HG03520 (cell line): ENCODE results near the gene HOXA3.

ENCODE experiments used
- ATAC-seq: cut with Tn5 transposase; IDR thresholded peaks from one replicate; pipeline ENCODE4 v1.9.1; 2021; ENCODE audit warnings: mild to moderate bottlenecking, moderate library complexity; ENCODE audit not compliant: unreplicated experiment

HOXA3 gene

DNA sequence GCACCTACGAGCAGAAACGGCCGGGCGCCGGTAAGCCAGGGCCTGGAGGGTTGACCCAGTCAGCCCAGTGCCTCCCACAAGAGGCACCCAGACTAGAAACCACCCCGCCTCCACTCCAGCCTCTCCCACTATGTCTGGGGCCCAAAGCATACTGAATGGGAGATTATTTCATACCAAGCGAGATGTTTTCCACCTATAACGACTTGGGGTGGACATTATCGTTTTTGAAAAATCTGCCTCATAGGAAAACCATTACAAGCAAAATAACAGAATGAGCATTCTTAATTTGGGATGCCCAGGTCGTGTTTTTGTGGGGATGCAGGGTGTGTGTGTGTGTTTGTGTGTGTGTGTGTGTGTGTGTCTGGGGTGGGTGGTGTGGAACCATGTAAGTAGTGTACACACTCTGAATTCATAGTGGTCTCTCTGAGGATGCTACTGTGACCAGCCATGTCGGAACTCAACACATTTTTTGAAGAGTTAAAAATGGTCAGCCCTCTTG is 6.4 kb downstream of the HOXA3 start:
- ATAC-seq: no peak

DNA sequence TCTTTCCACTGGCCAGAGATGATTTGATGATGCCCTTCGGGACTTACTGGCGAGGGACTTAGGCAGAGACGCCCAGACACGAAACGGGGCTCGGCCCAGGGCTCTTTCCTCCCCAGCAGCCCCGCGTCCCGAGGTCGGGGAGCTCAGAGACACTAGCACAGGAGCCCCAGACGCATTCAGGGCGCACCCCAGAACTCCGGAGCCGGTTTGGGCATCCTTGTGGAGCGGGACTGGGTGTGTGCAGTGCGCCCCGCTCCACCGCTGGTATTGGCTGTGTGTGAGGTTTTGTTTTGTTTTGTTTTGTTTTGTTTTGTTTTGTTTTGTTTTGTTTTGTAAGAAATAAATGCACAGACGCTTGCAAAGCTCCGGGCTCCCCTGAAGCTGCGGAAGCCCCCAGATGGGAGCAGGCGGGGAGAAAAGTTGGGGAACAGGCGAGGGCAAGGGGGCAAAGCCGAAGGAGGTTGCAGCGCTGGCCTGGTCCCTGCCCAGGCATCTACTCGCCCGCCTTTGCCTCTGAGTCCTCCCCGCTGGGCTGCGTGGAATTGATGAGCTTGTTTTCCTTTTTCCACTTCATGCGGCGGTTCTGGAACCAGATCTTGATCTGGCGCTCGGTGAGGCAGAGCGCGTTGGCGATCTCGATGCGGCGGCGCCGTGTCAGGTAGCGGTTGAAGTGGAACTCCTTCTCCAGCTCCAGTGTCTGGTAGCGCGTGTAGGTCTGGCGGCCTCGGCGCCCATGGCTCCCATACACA is 7.0 kb downstream of the HOXA3 start:
- no peak for ATAC-seq

DNA sequence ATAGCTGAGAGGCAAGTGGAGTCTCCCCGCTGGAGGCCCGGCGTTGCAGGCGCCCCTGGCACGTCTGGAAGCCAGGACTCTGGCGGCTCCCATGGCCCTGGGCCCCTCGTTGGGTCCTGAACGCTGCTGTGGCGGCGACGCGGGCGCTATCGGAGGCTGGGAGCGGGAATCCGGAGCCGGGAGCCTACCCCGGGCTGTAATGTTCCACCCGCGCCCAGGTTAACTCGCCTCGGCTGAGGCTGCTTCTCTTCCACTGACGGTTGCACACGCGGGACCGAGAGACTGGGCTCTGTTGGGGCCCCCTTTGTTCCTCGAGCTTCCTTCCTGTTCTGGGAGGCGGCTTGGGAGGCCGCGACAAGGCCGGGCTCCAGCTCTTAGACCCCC is 7.6 kb downstream of the HOXA3 start:
- ATAC-seq: no peak

DNA sequence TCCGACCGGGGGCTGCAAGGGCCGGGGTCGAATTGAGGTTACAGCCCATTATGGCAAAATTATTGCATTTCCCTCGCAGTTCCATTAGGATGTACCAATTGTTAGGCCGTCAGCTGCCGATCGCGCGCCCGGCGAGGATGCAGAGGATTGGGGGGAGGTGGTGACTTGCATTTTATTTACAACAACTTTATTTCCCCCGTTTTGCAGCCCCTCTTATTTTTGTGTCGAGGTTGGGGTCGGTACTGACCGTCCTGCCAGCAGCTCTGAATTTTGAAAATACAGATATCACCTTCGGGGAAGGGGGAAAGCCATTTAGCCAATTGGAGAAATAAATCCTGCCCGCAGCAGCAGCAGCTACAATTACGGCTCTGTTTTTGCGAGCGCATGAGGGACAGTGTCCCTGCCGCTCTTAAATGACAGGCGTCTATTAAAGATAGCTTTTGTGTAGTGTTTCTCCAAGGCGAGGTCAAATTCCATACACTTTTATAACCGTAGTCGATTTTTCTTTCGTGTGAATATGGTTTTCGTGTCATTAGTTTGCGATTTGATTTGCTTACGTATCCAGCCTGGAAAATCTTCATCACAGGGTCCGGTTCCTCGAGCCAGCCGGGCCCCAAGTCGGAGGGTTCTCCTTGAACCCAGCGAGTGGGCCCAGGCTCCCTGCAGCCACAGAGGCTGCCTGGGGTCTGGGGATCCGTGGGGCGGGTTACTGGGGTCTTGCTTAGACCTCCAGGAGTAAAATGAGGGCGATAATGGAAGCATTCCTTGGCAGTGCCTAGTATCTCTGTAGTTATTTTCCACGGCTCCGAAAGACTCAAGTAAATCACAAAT is 8.2 kb downstream of the HOXA3 start:
- ATAC-seq: no peak

DNA sequence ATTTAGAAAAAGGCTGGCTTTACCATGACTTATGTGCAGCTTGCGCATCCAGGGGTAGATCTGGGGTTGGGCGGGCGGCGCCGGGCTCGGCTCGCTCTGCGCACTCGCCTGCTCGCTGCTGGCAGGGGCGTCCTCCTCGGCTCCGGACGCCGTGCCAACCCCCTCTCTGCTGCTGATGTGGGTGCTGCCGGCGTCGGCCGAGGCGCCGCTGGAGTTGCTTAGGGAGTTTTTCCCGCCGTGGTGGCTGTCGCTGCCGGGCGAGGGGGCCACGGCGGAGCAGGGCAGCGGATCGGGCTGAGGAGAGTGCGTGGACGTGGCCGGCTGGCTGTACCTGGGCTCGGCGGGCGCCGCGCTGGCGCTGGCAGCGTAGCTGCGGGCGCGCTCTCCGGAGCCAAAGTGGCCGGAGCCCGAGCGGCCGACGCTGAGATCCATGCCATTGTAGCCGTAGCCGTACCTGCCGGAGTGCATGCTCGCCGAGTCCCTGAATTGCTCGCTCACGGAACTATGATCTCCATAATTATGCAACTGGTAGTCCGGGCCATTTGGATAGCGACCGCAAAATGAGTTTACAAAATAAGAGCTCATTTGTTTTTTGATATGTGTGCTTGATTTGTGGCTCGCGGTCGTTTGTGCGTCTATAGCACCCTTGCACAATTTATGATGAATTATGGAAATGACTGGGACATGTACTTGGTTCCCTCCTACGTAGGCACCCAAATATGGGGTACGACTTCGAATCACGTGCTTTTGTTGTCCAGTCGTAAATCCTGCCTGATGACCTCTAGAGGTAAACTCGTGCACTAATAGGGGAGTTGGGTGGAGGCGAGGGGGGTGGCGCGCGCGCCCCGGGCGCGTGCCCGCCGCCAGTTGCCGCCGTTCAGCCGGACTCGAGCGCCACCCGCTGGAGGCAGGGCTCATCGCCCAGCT is 9.1 kb downstream of the HOXA3 start, which contains the start of gene HOXA5:
Gene HOXA5, minus strand, starts transcription at position 659 of the 927 bp plus-strand sequence. Its CDS starts 74 bp downstream, at position 585.
- no peak for ATAC-seq

DNA sequence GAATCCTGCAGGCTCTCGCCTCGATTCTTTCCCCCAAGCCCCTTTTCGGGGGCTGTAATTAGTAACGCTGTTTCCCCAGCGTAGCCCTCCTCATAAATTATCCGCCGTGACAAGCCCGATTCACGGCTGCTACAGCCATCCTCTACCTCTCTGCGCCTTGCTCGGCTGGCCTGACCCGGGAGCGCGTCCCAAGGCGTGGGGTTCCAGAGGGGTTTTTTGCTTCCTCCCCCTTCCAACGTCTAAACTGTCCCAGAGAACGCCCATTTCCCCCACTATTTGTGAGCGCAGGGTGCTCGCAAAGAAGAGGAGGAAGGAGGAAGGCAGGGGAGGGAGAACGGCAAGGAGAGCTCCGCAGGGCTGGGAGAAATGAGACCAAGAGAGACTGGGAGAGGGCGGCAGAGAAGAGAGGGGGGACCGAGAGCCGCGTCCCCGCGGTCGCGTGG is 9.8 kb downstream of the HOXA3 start:
- ATAC-seq: no peak

DNA sequence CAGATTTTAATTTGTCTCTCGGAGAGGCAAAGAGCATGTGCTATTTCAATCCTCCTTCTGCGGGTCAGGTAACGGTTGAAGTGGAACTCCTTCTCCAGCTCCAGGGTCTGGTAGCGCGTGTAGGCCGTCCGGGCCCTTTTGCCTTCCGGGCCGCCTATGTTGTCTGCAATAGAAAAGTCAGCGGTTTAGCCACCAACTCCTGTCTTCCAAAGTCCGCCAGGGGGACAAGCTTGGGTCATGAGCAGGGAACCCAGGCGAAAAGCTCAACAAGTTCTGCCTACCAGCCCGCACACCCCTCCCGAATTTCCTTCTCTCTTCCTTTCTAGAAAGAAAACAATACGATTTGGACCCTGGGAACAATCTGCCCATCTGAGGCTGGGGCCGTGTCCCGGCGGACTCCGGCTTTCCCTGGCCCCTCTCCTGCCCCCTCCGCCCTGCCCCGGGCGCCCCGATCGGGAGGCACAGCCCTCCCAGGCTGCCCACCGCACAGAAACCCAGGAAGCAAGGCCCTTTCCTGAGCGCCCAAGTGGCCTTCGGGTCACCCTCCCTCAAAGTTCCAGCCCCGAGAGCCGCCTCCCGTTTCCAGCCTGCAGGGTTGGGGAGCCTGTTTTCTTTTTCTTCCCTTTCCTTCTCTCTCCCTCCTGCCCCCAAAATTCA is 10.3 kb downstream of the HOXA3 start:
- ATAC-seq: no peak

DNA sequence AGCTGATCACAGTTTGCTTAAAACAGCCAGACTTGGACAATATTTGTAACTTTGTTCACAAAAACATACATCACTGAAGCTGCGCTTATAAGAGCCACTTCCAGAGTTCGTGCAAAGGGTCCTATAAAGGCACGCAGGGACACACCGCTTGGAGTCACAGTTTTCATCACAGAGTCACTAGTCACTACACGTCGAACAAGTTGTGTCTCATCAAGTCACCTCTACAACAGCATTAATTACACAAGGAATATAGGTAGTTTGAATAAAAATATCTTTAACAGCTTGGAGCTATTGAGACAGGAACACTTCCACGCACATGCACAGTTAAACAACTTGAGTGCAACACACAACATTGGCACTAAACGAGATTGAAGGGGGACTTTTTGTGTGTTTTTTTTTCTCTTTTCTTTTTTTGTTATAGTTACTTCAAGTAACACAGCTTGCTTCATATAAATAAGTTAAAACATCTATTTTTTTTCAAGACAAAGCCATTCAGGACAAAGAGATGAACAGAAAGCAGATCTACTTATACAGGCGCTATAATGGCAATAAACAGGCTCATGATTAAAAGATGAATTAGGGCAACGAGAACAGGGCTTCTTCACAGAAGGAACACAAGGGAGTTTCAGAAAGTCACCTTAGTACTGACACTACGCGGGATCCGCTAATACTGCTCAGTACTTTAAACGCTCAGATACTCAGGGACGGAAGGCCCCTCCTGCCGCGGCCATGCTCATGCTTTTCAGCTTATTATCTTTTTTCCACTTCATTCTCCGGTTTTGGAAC is 11.1 kb downstream of the HOXA3 start:
- ATAC-seq: no peak

DNA sequence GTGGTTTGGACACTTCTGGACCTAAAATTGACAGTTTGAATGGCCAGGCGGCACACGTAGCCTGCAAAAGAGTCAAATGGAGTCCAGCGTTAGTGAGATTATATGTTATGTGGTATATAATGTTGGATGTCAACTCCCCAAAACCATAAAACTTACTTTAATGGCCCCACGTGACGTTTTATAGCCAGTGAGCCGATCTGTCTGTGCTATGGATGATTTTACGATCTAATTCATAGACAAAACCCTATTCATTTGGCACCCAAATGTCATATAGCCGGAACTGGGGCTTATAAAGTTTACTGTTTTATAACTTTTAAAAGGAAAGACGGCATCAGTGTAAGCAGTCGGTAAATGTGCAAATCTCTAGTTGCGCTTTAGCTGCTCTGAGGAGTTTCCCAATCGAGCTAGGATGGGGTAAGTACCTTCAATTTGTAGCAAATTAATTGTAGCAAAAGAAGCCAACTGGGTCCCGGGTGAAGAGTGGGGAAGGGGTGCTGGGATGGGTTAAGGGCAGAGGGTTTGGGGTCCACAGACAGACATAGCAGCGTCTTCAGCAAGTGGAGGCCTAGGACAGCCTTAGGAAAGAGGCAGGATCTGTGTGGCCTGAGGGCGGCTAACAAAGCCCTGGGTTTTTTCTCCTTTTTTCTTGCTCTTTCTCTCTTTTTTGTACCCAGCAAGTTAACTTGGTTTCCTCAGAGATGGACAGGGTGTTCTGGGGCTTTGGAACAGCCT is 12.1 kb downstream of the HOXA3 start:
- no peak for ATAC-seq

DNA sequence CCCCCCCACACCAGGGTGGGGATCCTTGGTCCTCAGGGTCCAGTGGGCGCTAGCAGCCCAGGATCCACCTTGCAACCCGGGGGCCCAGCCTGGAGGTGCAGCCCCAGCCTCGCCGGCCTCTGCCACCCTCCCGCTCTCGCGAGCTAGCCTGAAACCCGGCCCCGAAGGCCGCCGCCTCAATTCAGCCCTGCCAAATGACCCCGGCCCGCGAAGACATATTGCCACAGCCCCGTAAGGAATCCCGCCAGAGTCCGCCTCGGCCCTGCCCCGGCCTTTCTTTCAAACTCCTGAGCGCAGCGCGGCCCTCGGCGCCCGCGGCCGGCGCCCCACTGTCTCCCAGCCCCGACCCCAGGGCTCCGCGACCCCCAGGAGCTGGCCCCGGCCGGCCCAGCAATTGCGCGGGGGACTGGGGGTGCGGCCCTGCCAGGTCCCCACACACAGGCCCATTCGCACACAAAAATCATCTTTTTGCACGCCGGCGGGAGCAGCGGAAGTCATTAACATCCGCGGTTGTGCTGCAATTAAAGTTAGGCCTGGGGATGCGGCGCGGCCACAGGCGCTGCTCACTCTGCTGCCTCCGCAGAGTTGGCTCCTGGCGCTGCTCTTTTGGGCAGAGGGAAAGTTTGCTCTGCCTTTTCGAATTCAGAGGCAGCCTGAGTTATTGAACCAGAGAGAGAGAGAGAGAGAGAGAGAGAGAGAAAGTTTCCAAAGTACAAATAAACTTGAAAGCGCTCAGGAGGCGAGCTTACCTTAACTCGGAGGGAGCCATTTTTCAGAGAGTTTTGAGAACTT is 12.9 kb downstream of the HOXA3 start:
- ATAC-seq: no peak

DNA sequence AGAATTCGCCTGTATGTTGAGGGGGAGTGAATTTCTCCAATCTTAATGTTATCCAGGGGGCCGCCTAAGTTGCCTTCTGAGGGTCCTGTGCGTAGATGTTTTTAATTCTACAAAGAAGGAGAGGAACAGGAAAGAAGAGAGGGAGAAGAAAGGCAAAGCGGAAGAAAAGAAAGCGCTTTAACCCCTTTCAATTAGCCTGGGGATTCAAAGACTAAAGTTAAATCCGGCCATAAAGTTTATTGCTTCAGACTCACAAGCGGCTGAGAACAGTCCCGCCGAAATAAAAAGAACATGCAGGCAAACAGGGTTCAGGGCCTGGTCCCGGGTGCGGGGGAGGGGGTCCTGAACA is 13.4 kb downstream of the HOXA3 start:
- no peak for ATAC-seq

DNA sequence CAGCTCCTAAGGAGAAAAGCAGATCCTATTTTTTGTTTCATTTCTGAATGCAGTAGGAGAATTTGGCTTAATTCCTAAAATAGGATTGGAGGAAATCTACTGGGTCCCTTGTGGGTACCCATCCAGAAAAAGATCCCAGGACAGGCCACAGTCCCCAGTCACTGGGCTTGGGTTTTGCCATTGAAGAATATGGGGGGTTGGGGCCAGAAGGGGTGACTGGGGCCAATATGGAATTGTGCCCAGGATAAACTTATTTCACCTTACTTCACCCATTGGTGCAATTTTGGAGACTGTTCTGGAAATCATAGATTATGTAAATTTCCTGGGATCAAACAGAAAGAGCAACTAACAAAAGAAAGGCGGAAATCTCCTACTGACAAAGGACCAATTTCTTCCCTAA is 13.9 kb downstream of the HOXA3 start:
- ATAC-seq: no peak

DNA sequence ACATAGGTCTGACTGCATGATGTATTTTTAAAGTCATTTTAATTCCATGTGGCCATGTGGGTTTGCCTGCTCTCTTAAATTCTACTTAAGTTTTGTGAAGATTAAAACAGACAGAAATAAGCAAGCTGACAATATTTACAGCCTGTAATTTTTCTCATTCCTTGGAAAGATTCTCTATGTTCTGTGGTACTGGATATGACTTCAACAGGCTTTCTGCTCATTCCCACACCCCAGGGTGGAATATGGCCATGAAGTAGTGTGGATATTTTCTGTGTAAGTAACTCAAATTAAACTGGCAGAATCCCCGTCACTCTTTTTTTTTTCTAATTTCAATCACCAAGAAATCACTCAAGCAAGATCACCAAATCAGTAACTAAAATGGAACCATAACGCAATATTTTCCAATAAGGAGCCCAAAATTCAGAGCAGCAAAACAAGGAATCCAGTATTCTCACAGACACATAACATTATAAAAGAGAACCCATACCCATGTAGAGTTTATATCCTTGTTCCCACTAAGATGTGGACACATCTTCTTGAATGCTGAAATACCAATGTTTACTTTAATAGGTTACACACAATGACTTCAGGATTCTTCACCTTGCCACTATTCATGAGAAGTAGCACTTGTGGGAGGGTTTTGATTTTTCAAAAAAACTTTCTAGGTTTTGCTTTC is 14.6 kb downstream of the HOXA3 start:
- ATAC-seq: no peak

DNA sequence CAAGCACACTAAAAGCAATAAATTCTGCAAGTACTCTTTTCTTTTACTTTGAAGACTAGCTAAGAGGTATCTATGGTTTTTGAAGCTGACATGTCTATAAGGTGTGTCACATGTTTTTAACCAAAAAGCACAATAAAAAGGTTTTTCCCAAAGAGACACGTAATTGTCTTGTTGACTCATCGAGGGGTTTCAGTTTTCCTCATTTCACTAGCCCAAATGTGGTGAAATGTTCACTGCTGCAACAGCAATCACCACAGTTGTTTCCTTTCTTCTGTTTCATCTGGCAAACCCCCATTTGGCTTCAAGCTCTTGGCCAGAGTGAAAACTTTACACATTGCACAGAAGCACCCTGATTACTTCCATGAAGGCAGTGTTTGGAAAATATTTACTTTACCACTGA is 18.0 kb downstream of the HOXA3 start:
- ATAC-seq: no peak

DNA sequence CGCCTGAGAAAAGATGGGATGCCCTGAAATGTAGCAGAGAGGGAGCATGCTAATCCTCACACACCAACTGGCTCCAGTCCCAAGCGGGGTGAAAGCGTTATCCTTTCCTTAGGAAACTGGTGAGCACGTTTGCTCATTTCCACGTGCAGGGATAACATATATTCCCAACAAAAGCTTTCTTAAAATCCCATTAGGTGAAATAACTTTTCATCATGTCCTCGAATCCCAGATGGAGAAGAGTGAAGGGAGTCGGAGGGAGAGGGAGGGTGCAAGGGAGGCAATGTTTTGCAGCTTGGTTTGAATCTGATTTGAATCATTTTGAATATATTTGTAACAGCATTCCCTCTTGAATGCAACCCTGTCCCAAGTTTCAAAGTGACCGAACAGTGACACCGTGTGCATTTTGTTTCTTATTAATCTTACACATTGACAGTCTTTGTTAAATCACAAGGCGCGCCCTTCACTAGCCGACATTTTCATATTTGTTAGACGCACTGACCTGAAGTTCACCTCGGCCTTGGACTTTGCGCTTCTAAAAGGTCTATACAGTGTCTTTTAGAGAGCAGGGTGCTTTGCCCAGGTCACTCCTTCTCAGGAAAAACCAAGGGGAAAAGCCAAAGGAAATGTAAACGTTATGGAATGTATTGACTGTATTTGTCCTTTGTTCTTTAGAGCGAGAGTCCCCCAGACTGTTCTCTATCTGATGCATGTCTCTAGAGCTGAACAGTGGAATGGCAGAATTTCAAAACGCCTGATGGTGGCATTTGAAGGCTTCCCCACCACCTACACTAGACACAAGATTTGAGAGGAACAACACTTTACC is 18.8 kb downstream of the HOXA3 start:
- no peak for ATAC-seq

DNA sequence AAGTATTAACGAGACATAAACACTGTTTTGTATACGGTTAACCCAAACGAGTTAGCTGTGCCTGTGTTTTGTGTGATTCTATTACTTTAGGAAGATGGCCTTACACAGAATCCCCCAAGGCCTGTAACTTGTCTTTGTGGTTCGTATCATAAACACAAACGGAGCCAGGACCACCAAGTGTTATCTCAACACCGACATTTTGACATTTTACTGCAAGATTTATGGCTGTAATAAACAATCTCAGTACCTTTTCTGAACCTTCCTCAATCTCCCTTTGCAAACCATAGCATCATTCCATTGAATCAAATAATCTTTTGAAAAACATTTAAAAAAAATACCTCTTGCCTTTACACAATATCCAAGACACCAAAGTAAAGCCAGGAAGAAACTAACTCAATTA is 19.4 kb downstream of the HOXA3 start:
- ATAC-seq: no peak

DNA sequence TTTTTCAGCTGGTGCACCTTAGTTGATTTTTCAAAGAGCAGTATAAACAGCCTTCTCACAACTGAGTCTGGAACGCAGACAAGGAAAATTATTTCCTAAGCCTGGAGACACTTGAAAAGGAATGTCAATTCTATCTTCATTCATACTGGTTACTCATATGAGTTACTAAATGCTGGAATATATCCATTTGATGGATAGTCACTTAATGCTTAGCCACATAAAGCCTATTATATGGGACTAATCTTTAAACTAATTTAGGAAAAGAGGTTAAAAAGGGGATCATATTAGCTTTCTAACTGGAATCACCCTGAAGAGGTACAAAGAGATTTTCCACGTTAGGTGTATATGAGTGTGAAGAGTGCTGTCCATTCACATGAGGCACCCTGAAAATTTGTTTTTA is 20.2 kb downstream of the HOXA3 start:
- no peak for ATAC-seq
